ENCODE results near the gene HTATIP2. TPM values are rescaled to one million over a fixed set of nuclear protein-coding genes. Genes with fewer than 3 reads are reported as not detected.

The HTATIP2 gene
- total and polyA plus RNA-seq, 9 of the 15 experiments (the other 6 are each of a cell fraction or from before 2014, with no cell fraction given) = 48.3 to 90.9 (median 64.4) TPM

GRCh38 chr11:20368438-20368837 lies 4.9 kb downstream of the HTATIP2 start (continued):
- TF ChIP-seq ZKSCAN1 (IDR thresholded peaks at IDR 0.05; ENCODE audit: low read depth, low read length) (no peak), TEAD2 (tag; IDR thresholded peaks at IDR 0.05) (no peak), MBD1 (CRISPR knock-in tag; IDR thresholded peaks at IDR 0.05) (no peak), ZNF316 (IDR thresholded peaks at IDR 0.05) (peak; percentile 92), ZBTB17 (CRISPR knock-in tag; IDR thresholded peaks at IDR 0.05) (no peak), FOSL1 (tag; conservative IDR thresholded peaks at IDR 0.05) (no peak), E2F6 (IDR thresholded peaks at IDR 0.05; ENCODE audit: borderline replicate concordance in 1 of 2, extremely low read depth in 1 of 2, insufficient read depth in 1 of 2, insufficient read length in 1 of 2, low read depth in 1 of 2, low read length in 1 of 2, poor library complexity in 1 of 2, severe bottlenecking in 1 of 2) (no peak), RFX5 (IDR thresholded peaks at IDR 0.05; ENCODE audit: low read depth, low read length) (no peak), RAD21 (CRISPR knock-in tag; conservative IDR thresholded peaks at IDR 0.05 in 1 of 2, IDR thresholded peaks at IDR 0.05 in 1 of 2) (no peak), ZNF592 (IDR thresholded peaks at IDR 0.05) (peak; percentile 57; the same call in 1 of the 2 replicates), VEZF1 (CRISPR knock-in tag; IDR thresholded peaks at IDR 0.05) (no peak), FOXK2 (conservative IDR thresholded peaks at IDR 0.05 in 1 of 2, IDR thresholded peaks at IDR 0.05 in 1 of 2; ENCODE audit: low read depth in 2 of 2) (no peak), ATF3 (IDR thresholded peaks at IDR 0.05) (0 out of 2 replicates have a peak, but pooled peaks have one; percentile 7), ATF3 (CRISPR knock-in tag; conservative IDR thresholded peaks at IDR 0.05) (no peak), SIX5 (IDR thresholded peaks at IDR 0.05; ENCODE audit: borderline replicate concordance in 1 of 2, insufficient read depth in 1 of 2, low read depth in 1 of 2, low read length in 2 of 2) (no peak), GATAD2A (IDR thresholded peaks at IDR 0.05) (no peak)

All from K562 (cell line).